ENCODE measurements around the gene TPCN2. TPM values are rescaled to one million over a fixed set of nuclear protein-coding genes. Genes with fewer than 3 reads are reported as not detected.

The TPCN2 gene
- total RNA-seq, 5 donors from 2014 or later (not counting 1 experiment from before 2014, with no cell fraction given) = 14.9 to 34.3 (median 19.4) TPM

- H3K4me1 ChIP-seq (ENCODE audit: control insufficient read depth in 1 of 2, extremely low read depth in 1 of 2, insufficient read depth in 2 of 2, low read length in 2 of 2) = peaks cover 0 to 4% of the 10 kb centered on the region in 2 experiments
- H3K27ac ChIP-seq (ENCODE audit: low read length) = no peak overlapping the region
- POLR2A ChIA-PET = no interaction called here
- peaks cover 17 to 20% of the 10 kb centered on the region in 2 donors for H3K36me3 ChIP-seq (ENCODE audit: control insufficient read depth in 2 of 2, extremely low read depth in 1 of 2, insufficient read depth in 1 of 2, low read length in 1 of 2)
- H3K9me3 ChIP-seq = no peaks in the 10 kb centered on the region
- DNase-seq (no peak), ATAC-seq (replicated peaks in 1 of 4) (no peak)
- Mint-ChIP-seq H3K4me1 (peaks cover 4 to 7% (median 5%) of the 10 kb centered on the region in 3 donors), H3K27me3 (no peaks in the 10 kb centered on the region), H3K9me3 (no peaks in the 10 kb centered on the region), H3K4me3 (no peak overlapping the region), H3K27ac (no peak overlapping the region), H3K36me3 (peaks cover 8% of the 10 kb centered on the region)
- WGBS (ENCODE audit: insufficient coverage) = 91% methylated on average over 25 of the region's 25 CpGs
- no peak overlapping the region for H3K4me3 ChIP-seq (ENCODE audit: control insufficient read depth in 1 of 2, extremely low read depth in 1 of 2, low read length in 1 of 2)
- no peaks in the 10 kb centered on the region for H3K27me3 ChIP-seq (replicated peaks in 1 of 2; ENCODE audit: control insufficient read depth in 2 of 2, extremely low read depth in 1 of 2, insufficient read depth in 2 of 2, low read length in 1 of 2)
- CTCF ChIA-PET = no interaction called here
These were observed 12.3 kb downstream of the TPCN2 start for GRCh38 chr11:69060806-69061712.

DNA sequence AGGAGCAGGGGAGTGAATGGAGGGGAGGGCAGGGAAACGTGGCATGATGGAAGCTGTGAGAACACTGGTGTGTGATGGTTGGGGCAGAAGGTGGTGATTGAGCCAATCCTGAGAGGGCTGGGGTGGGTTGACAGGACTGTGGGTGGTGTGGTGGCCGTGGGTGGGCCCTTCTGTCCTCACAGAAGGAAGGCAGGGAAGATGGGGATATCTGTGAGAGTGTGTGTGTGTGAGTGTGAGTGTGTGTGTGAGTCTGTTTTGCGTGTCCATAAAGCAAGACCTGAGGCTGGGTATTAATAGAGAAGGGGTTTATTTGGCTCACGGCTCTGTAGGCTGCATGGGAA, 13.0 kb downstream of the TPCN2 start:
- no peak overlapping the region for H3K4me3 ChIP-seq (ENCODE audit: control insufficient read depth in 1 of 2, extremely low read depth in 1 of 2, low read length in 1 of 2)
- Mint-ChIP-seq H3K36me3 (peaks cover 5% of the 10 kb centered on the region), H3K27ac (no peak overlapping the region), H3K4me1 (peaks cover 2 to 5% (median 4%) of the 10 kb centered on the region in 3 donors), H3K27me3 (no peaks in the 10 kb centered on the region), H3K9me3 (no peaks in the 10 kb centered on the region), H3K4me3 (no peak overlapping the region)
- no peaks in the 10 kb centered on the region for H3K4me1 ChIP-seq (ENCODE audit: control insufficient read depth in 1 of 2, extremely low read depth in 1 of 2, insufficient read depth in 2 of 2, low read length in 2 of 2)
- ATAC-seq (replicated peaks in 1 of 4) = no peak
- H3K9me3 ChIP-seq = no peaks in the 10 kb centered on the region
- POLR2A ChIA-PET = no interaction called here
- 86% methylated on average over 4 of the region's 4 CpGs for whole genome bisulfite sequencing (ENCODE audit: insufficient coverage)
- CTCF ChIA-PET = no interaction called here
- no peak for DNase-seq
- H3K27me3 ChIP-seq (replicated peaks in 1 of 2; ENCODE audit: control insufficient read depth in 2 of 2, extremely low read depth in 1 of 2, insufficient read depth in 2 of 2, low read length in 1 of 2) = no peaks in the 10 kb centered on the region
- H3K27ac ChIP-seq (ENCODE audit: low read length) = no peak overlapping the region
- peaks cover 17 to 21% of the 10 kb centered on the region in 2 donors for H3K36me3 ChIP-seq (ENCODE audit: control insufficient read depth in 2 of 2, extremely low read depth in 1 of 2, insufficient read depth in 1 of 2, low read length in 1 of 2)

GRCh38 chr11:69062169-69062855, 13.6 kb downstream of the TPCN2 start:
- H3K4me1 ChIP-seq (ENCODE audit: control insufficient read depth in 1 of 2, extremely low read depth in 1 of 2, insufficient read depth in 2 of 2, low read length in 2 of 2) = no peaks in the 10 kb centered on the region
- Mint-ChIP-seq H3K9me3 (no peaks in the 10 kb centered on the region), H3K27ac (no peak overlapping the region), H3K4me3 (no peak overlapping the region), H3K36me3 (peaks cover 5% of the 10 kb centered on the region), H3K4me1 (peaks cover 2 to 5% (median 4%) of the 10 kb centered on the region in 3 donors), H3K27me3 (no peaks in the 10 kb centered on the region)
- no peaks in the 10 kb centered on the region for H3K9me3 ChIP-seq
- ATAC-seq (replicated peaks in 1 of 4) = no peak
- H3K4me3 ChIP-seq (ENCODE audit: control insufficient read depth in 1 of 2, extremely low read depth in 1 of 2, low read length in 1 of 2) = no peak overlapping the region
- ChIA-PET POLR2A (no interaction called here), CTCF (no interaction called here)
- WGBS (ENCODE audit: insufficient coverage) = 94% methylated on average over 15 of the region's 15 CpGs
- peaks cover 17 to 21% of the 10 kb centered on the region in 2 donors for H3K36me3 ChIP-seq (ENCODE audit: control insufficient read depth in 2 of 2, extremely low read depth in 1 of 2, insufficient read depth in 1 of 2, low read length in 1 of 2)
- no peak overlapping the region for H3K27ac ChIP-seq (ENCODE audit: low read length)
- no peaks in the 10 kb centered on the region for H3K27me3 ChIP-seq (replicated peaks in 1 of 2; ENCODE audit: control insufficient read depth in 2 of 2, extremely low read depth in 1 of 2, insufficient read depth in 2 of 2, low read length in 1 of 2)
- no peak for DNase-seq

- Histone ChIP-seq H3K27ac (ENCODE audit: low read length) (no peak overlapping the region), H3K9me3 (no peaks in the 10 kb centered on the region), H3K4me3 (ENCODE audit: control insufficient read depth in 1 of 2, extremely low read depth in 1 of 2, low read length in 1 of 2) (no peak overlapping the region), H3K36me3 (ENCODE audit: control insufficient read depth in 2 of 2, extremely low read depth in 1 of 2, insufficient read depth in 1 of 2, low read length in 1 of 2) (peaks cover 14 to 21% of the 10 kb centered on the region in 2 donors), H3K4me1 (ENCODE audit: control insufficient read depth in 1 of 2, extremely low read depth in 1 of 2, insufficient read depth in 2 of 2, low read length in 2 of 2) (no peaks in the 10 kb centered on the region), H3K27me3 (replicated peaks in 1 of 2; ENCODE audit: control insufficient read depth in 2 of 2, extremely low read depth in 1 of 2, insufficient read depth in 2 of 2, low read length in 1 of 2) (no peaks in the 10 kb centered on the region)
- Mint-ChIP-seq H3K4me3 (no peak overlapping the region), H3K36me3 (peaks cover 5% of the 10 kb centered on the region), H3K4me1 (peaks cover 2 to 5% (median 4%) of the 10 kb centered on the region in 3 donors), H3K27ac (no peak overlapping the region), H3K27me3 (no peaks in the 10 kb centered on the region), H3K9me3 (no peaks in the 10 kb centered on the region)
- POLR2A ChIA-PET = no interaction called here
- CTCF ChIA-PET = no interaction called here
- WGBS (ENCODE audit: insufficient coverage) = 96% methylated on average over 29 of the region's 34 CpGs
- ATAC-seq (replicated peaks in 1 of 4) (no peak), DNase-seq (no peak)
These were observed 14.3 kb downstream of the TPCN2 start for GRCh38 chr11:69062873-69063651.

GRCh38 chr11:69063652-69064260, 15.0 kb downstream of the TPCN2 start:
- Histone ChIP-seq H3K4me3 (ENCODE audit: control insufficient read depth in 1 of 2, extremely low read depth in 1 of 2, low read length in 1 of 2) (no peak overlapping the region), H3K27ac (ENCODE audit: low read length) (no peak overlapping the region), H3K36me3 (ENCODE audit: control insufficient read depth in 2 of 2, extremely low read depth in 1 of 2, insufficient read depth in 1 of 2, low read length in 1 of 2) (peaks cover 13 to 21% of the 10 kb centered on the region in 2 donors), H3K4me1 (ENCODE audit: control insufficient read depth in 1 of 2, extremely low read depth in 1 of 2, insufficient read depth in 2 of 2, low read length in 2 of 2) (no peaks in the 10 kb centered on the region), H3K9me3 (no peaks in the 10 kb centered on the region), H3K27me3 (replicated peaks in 1 of 2; ENCODE audit: control insufficient read depth in 2 of 2, extremely low read depth in 1 of 2, insufficient read depth in 2 of 2, low read length in 1 of 2) (no peaks in the 10 kb centered on the region)
- no peak for DNase-seq
- peaks cover 5% of the 10 kb centered on the region for H3K36me3 Mint-ChIP-seq
- H3K4me1 Mint-ChIP-seq = peaks cover 2 to 5% (median 4%) of the 10 kb centered on the region in 3 donors
- H3K27me3 Mint-ChIP-seq = no peaks in the 10 kb centered on the region
- WGBS (ENCODE audit: insufficient coverage) = 93% methylated on average over 13 of the region's 14 CpGs
- POLR2A ChIA-PET = no interaction called here
- H3K9me3 Mint-ChIP-seq = no peaks in the 10 kb centered on the region
- no peak for ATAC-seq (replicated peaks in 1 of 4)
- H3K4me3 Mint-ChIP-seq = no peak overlapping the region
- H3K27ac Mint-ChIP-seq = no peak overlapping the region
- CTCF ChIA-PET = no interaction called here

DNA sequence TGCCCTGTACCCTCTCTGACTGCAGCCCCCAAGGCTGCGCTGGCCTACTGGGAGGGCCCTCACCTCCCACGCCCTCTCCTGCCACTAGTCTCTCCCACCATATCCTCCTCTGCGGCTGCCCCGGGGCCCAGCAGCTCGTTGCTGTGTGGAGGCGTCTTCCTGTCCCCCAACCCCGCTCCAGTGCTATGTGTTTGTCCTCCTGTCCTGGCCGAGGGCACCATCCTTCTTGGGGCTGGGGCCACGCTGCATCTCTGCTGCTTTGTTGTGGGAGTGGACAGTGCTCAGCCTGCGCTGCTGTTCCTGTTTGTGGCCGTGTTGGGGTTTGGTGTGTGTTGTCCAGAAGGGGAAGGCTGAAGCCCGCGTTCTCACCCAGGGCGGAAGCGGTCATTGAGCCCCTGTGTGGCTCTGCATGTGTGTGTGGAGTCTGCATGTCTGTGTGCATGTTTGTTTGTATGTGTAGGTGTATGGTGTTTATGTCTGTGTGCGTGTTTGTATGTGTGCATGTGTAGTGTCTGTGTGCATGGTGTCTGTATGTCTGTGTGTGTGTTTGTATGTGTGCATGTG, 15.7 kb downstream of the TPCN2 start:
- Mint-ChIP-seq H3K4me1 (peaks cover 2 to 5% (median 4%) of the 10 kb centered on the region in 3 donors), H3K36me3 (peaks cover 5% of the 10 kb centered on the region), H3K27ac (no peak overlapping the region), H3K27me3 (no peaks in the 10 kb centered on the region), H3K9me3 (no peaks in the 10 kb centered on the region), H3K4me3 (no peak overlapping the region)
- DNase-seq = no peak
- POLR2A ChIA-PET = no interaction called here
- H3K27ac ChIP-seq (ENCODE audit: low read length) = no peak overlapping the region
- 84% methylated on average over 12 of the region's 16 CpGs for WGBS (ENCODE audit: insufficient coverage)
- H3K27me3 ChIP-seq (replicated peaks in 1 of 2; ENCODE audit: control insufficient read depth in 2 of 2, extremely low read depth in 1 of 2, insufficient read depth in 2 of 2, low read length in 1 of 2) = no peaks in the 10 kb centered on the region
- peaks cover 11 to 21% of the 10 kb centered on the region in 2 donors for H3K36me3 ChIP-seq (ENCODE audit: control insufficient read depth in 2 of 2, extremely low read depth in 1 of 2, insufficient read depth in 1 of 2, low read length in 1 of 2)
- no peak for ATAC-seq (replicated peaks in 1 of 4)
- no peaks in the 10 kb centered on the region for H3K4me1 ChIP-seq (ENCODE audit: control insufficient read depth in 1 of 2, extremely low read depth in 1 of 2, insufficient read depth in 2 of 2, low read length in 2 of 2)
- H3K4me3 ChIP-seq (ENCODE audit: control insufficient read depth in 1 of 2, extremely low read depth in 1 of 2, low read length in 1 of 2) = no peak overlapping the region
- CTCF ChIA-PET = no interaction called here
- no peaks in the 10 kb centered on the region for H3K9me3 ChIP-seq

All from T-cell (primary cell).